Endothelial cell of umbilical vein (primary cell): ENCODE results near the gene SYNJ1. TPM values are rescaled to one million over a fixed set of nuclear protein-coding genes. Genes with fewer than 3 reads are reported as not detected.

Source experiments
- BruUV-seq: library from RNA; stranded (reverse); fragments of 400-500 nt; replicated peaks from 2 replicates; lab custom pipeline; 2021; lab: Mats Ljungman, UMichigan
- CTCF ChIA-PET: fragments of 300-600, 350-600 bp; sonication (Branson Sonifier 250); formaldehyde crosslinking; loops from one replicate; lab custom pipeline; 2021; ENCODE audit warnings: antibody characterized with exemption, inconsistent platforms; lab: Charles Lee
- POLR2A ChIA-PET: fragments of 300-600, 350-600 bp; sonication (Branson Sonifier 250); formaldehyde crosslinking; loops from one replicate; lab custom pipeline; 2021; ENCODE audit warnings: antibody characterized with exemption, inconsistent platforms; lab: Charles Lee
- DNase-seq: peaks from one replicate; pipeline ENCODE4 v3.0.0-alpha.2; 2011; ENCODE audit warnings: low read depth, low spot score
- FAIRE-seq: peaks from 2 replicates; lab custom pipeline; 2011; peaks lifted over from hg19 to GRCh38; lab: Jason Lieb, UNC
- H2AFZ ChIP-seq: 2 replicates; pipeline ENCODE4 v1.6.0; 2012; ENCODE audit warnings: low read depth, low read length, control low read depth, inconsistent platforms
- H3K27ac ChIP-seq: 2 replicates; pipeline ENCODE4 v1.5.1; 2011; ENCODE audit warnings: low read depth, mild to moderate bottlenecking, control low read depth, low read length, moderate library complexity; ENCODE audit not compliant: insufficient read depth
- H3K27me3 ChIP-seq, 2 experiments: 2 replicates each; pipeline versions ENCODE4 v1.6.0 to v1.6.1; 2011; ENCODE audit warnings: low read length in 2 of 2, mixed read lengths in 1 of 2; ENCODE audit not compliant: control insufficient read depth in 2 of 2, insufficient read depth in 2 of 2
- H3K36me3 ChIP-seq, 2 experiments: 2 replicates in 1 of 2; 3 replicates in 1 of 2; pipeline ENCODE4 v1.5.1; 2011; ENCODE audit warnings: low read length in 2 of 2, mild to moderate bottlenecking in 1 of 2, moderate library complexity in 1 of 2; ENCODE audit not compliant: control insufficient read depth in 2 of 2, insufficient read depth in 2 of 2; ENCODE audit errors: extremely low read depth in 1 of 2
- H3K4me1 ChIP-seq: 3 replicates; pipeline ENCODE4 v1.5.1; 2011; ENCODE audit warnings: mild to moderate bottlenecking, low read length; ENCODE audit not compliant: control insufficient read depth, insufficient read depth; ENCODE audit errors: extremely low read depth
- H3K4me2 ChIP-seq: 2 replicates; pipeline ENCODE4 v1.6.1; 2011; ENCODE audit warnings: low read length, control low read depth, mixed read lengths; ENCODE audit not compliant: insufficient read depth
- H3K4me3 ChIP-seq, 3 experiments: fragments of 200-600 bp in 1 of 3; sonication (generic), shearing (Covaris generic) in 1 of 3; replicated peaks in 1 of 3; 2 replicates each; pipeline ENCODE4 v1.5.1; 2011 to 2016; ENCODE audit warnings: control low read depth in 3 of 3, low read length in 3 of 3, mild to moderate bottlenecking in 2 of 3, inconsistent platforms in 1 of 3, low read depth in 1 of 3, moderate library complexity in 1 of 3; ENCODE audit not compliant: insufficient read depth in 1 of 3
- H3K79me2 ChIP-seq: 2 replicates; pipeline ENCODE4 v1.6.0; 2012; ENCODE audit warnings: low read length, inconsistent platforms; ENCODE audit not compliant: control insufficient read depth, insufficient read depth
- H3K9ac ChIP-seq: replicated peaks from 2 replicates; pipeline ENCODE3; 2011; ENCODE audit warnings: low read length, control low read depth; ENCODE audit not compliant: insufficient read depth; ENCODE audit errors: extremely low read depth
- H3K9me1 ChIP-seq: replicated peaks from 3 replicates; pipeline ENCODE4 v1.6.0; 2011; ENCODE audit warnings: mild to moderate bottlenecking, low read length; ENCODE audit not compliant: control insufficient read depth, insufficient read depth; ENCODE audit errors: extremely low read depth
- H3K9me3 ChIP-seq: replicated peaks from 2 replicates; pipeline ENCODE4 v1.5.1; 2012; ENCODE audit warnings: low read length, inconsistent platforms; ENCODE audit not compliant: control insufficient read depth, insufficient read depth
- H4K20me1 ChIP-seq: replicated peaks from 2 replicates; pipeline ENCODE3; 2011; ENCODE audit warnings: mild to moderate bottlenecking, low read length; ENCODE audit not compliant: control insufficient read depth, insufficient read depth; ENCODE audit errors: extremely low read depth
- CTCF ChIP-seq, 2 donors: IDR thresholded peaks; 1 replicate in 1 of 2; 2 replicates in 1 of 2; pipeline ENCODE4 v1.5.1; 2011; ENCODE audit warnings: low read length in 2 of 2, mild to moderate bottlenecking in 2 of 2, moderate library complexity in 2 of 2, control low read depth in 1 of 2, inconsistent platforms in 1 of 2, low read depth in 1 of 2; ENCODE audit not compliant: insufficient read depth in 1 of 2; ENCODE audit errors: extremely low read depth in 1 of 2
- EZH2 ChIP-seq: IDR thresholded peaks from 2 replicates; pipeline ENCODE4 v1.6.1; 2012; ENCODE audit warnings: borderline replicate concordance, low read depth, mild to moderate bottlenecking, moderate library complexity, low read length, inconsistent platforms; ENCODE audit not compliant: severe bottlenecking
- FOS ChIP-seq: IDR thresholded peaks from 2 replicates; pipeline ENCODE4 v1.6.1; 2011; ENCODE audit warnings: mild to moderate bottlenecking, low read length, moderate library complexity, borderline replicate concordance; ENCODE audit not compliant: insufficient read depth
- GATA2 ChIP-seq: IDR thresholded peaks from 2 replicates; pipeline ENCODE4 v1.7.0; 2011; ENCODE audit warnings: low read depth, mild to moderate bottlenecking, moderate library complexity, mixed read lengths, low read length; ENCODE audit not compliant: insufficient read length, insufficient read depth
- JUN ChIP-seq: IDR thresholded peaks from 2 replicates; pipeline ENCODE4 v1.6.1; 2011; ENCODE audit warnings: borderline replicate concordance, low read depth; ENCODE audit not compliant: insufficient read length, insufficient read depth
- MAX ChIP-seq: IDR thresholded peaks from 2 replicates; pipeline ENCODE4 v1.6.1; 2011; ENCODE audit not compliant: insufficient read depth, insufficient read length
- MYC ChIP-seq: IDR thresholded peaks from one replicate; pipeline ENCODE4 v1.6.1; 2011; ENCODE audit warnings: mild to moderate bottlenecking, low read depth, low read length
- POLR2A ChIP-seq: IDR thresholded peaks from 2 replicates; pipeline ENCODE4 v1.6.1; 2012; ENCODE audit warnings: low read depth, mild to moderate bottlenecking, control low read depth, low read length
- POLR2AphosphoS5 ChIP-seq: IDR thresholded peaks from 2 replicates; pipeline ENCODE4 v1.6.1; 2012; ENCODE audit warnings: low read depth, mild to moderate bottlenecking, control low read depth, low read length, moderate library complexity; ENCODE audit not compliant: insufficient read depth
- dilution Hi-C: fragments of 300-500 bp; cut with MboI; formaldehyde crosslinking; loops from one replicate; pipeline ENCODE4 v1.15.0; 2019; ENCODE audit warnings: low sequenced_read_pairs; ENCODE audit not compliant: extremely low pct_ligation_motif_present
- intact Hi-C: fragments of 100-400 bp; cut with micrococcal nuclease; formaldehyde crosslinking; loops from one replicate; pipeline ENCODE4 v1.10.0; 2022
- polyA plus RNA-seq, 4 experiments: library from polyadenylated mRNA; depleted of rRNA in 3 of 4; stranded (reverse) in 3 of 4; unstranded in 1 of 4; fragments of >200 nt; gene quantifications; 2 replicates each; pipeline versions ENCODE4 v1.2.1 to v1.2.3, GENCODE V29; 2011 to 2012; ENCODE audit warnings: missing spikeins in 1 of 4
- total RNA-seq: library from RNA; stranded (reverse); gene quantifications from 2 replicates; pipeline ENCODE4 v1.2.3, GENCODE V29; 2021

Gene SYNJ1
- total and polyA plus RNA-seq, 2 donors (not counting 3 experiments of a cell fraction or from before 2014, with no cell fraction given), result 5.9 to 17.0 TPM

- Histone ChIP-seq H3K9ac (no peak overlapping the region), H3K9me3 (no peaks in the 10 kb centered on the region), H3K4me2 (no peak overlapping the region), H3K36me3 (peaks cover 0 to 6% of the 10 kb centered on the region in 2 experiments), H3K79me2 (no peaks in the 10 kb centered on the region), H2AFZ (no peak overlapping the region), H3K27ac (no peak overlapping the region), H3K4me1 (peaks cover 9% of the 10 kb centered on the region), H3K27me3 (no peaks in the 10 kb centered on the region), H4K20me1 (no peaks in the 10 kb centered on the region), H3K9me1 (no peaks in the 10 kb centered on the region), H3K4me3 (no peak overlapping the region)
- DNase-seq (no peak), FAIRE-seq (no peak)
- POLR2A ChIA-PET, result no interaction called here
- dilution Hi-C loops (no loop called here), intact Hi-C loops (no loop called here)
- TF ChIP-seq JUN, result no peak
- no peak for TF ChIP-seq EZH2
- no peak for TF ChIP-seq POLR2A
- no peak for TF ChIP-seq FOS
- no peak for TF ChIP-seq GATA2
- no peak for TF ChIP-seq CTCF (IDR thresholded peaks at IDR 0.05; ENCODE audit: extremely low read depth in 1 of 2, insufficient read depth in 1 of 2, low read depth in 1 of 2, low read length in 2 of 2)
- TF ChIP-seq MYC, result no peak
- no peak for TF ChIP-seq POLR2AphosphoS5
- TF ChIP-seq MAX, result no peak
- CTCF ChIA-PET, result interaction anchor here (1.3 to 9.7 kb wide), 2 partner anchors 26 to 189 kb away, joined by 5 to 286 read pairs; partner anchors contain the start of gene EVA1C
- BruUV-seq, result no TSS peak
These were observed 132.4 kb downstream of the SYNJ1 start for GRCh38 chr21:32595431-32595830.
